Neutrophil (primary cell): ENCODE results near the gene DNAH7.

Experiments used
- H3K27ac ChIP-seq: fragments of 200-600 bp; sonication (generic); 2 replicates; pipeline ENCODE4 v1.5.1; 2016; ENCODE audit warnings: mild to moderate bottlenecking, moderate library complexity
- H3K27me3 ChIP-seq: fragments of 200-600 bp; sonication (generic); 2 replicates; pipeline ENCODE4 v1.6.0; 2016; ENCODE audit warnings: mild to moderate bottlenecking
- H3K36me3 ChIP-seq: fragments of 200-600 bp; sonication (generic); 2 replicates; pipeline ENCODE4 v1.5.1; 2017
- H3K4me1 ChIP-seq, 2 experiments: fragments of 200-600 bp in 1 of 2; sonication (generic) in 1 of 2; 1 replicate in 1 of 2; 2 replicates in 1 of 2; pipeline versions ENCODE4 v1.5.1 to v1.6.1; 2013 to 2016; ENCODE audit warnings: low read depth in 1 of 2, low read length in 1 of 2, mild to moderate bottlenecking in 1 of 2, moderate library complexity in 1 of 2; ENCODE audit not compliant: control insufficient read depth in 1 of 2, insufficient read depth in 1 of 2
- H3K4me3 ChIP-seq, 2 experiments: fragments of 200-600 bp in 1 of 2; sonication (generic) in 1 of 2; 1 replicate in 1 of 2; 2 replicates in 1 of 2; pipeline ENCODE4 v1.5.1; 2013 to 2016; ENCODE audit warnings: low read depth in 1 of 2, low read length in 1 of 2, mild to moderate bottlenecking in 1 of 2, moderate library complexity in 1 of 2
- H3K9me3 ChIP-seq: fragments of 200-600 bp; sonication (generic); 2 replicates; pipeline ENCODE4 v1.5.1; 2016
- CTCF ChIP-seq: fragments of 200-600 bp; sonication (generic); IDR thresholded peaks from 2 replicates; pipeline ENCODE4 v1.5.1; 2016; ENCODE audit warnings: antibody characterized with exemption

The DNAH7 gene

GRCh38 chr2:195910570-195910969 lies 158.1 kb downstream of the DNAH7 start:
- Histone ChIP-seq H3K4me3 (no peak overlapping the region), H3K27ac (no peak overlapping the region), H3K4me1 (no peaks in the 10 kb centered on the region), H3K9me3 (no peaks in the 10 kb centered on the region), H3K36me3 (no peaks in the 10 kb centered on the region), H3K27me3 (no peaks in the 10 kb centered on the region)
- no peak for TF ChIP-seq CTCF

DNA sequence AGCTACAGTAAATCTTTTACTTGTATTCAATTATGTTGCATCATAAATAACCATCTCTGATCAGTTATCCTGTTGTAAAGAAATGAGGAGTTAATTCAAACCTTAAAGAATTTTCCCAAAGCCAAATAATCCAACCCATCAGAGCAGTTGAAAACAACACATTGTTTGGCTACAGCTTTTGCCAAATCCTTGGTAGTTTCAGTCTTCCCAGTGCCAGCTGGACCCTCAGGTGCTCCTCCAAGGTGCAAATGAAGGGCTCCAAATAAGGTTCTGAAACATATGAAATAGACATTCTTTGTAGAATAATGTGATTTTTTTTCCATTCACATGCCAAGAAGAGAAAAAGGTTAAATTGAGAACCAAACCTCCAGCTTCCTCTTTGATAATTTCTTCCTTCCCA lies 158.7 kb downstream of the DNAH7 start:
- H3K27ac ChIP-seq: no peak overlapping the region
- H3K9me3 ChIP-seq: no peaks in the 10 kb centered on the region
- no peak for TF ChIP-seq CTCF
- no peaks in the 10 kb centered on the region for H3K36me3 ChIP-seq
- H3K4me3 ChIP-seq: no peak overlapping the region
- H3K4me1 ChIP-seq: no peaks in the 10 kb centered on the region
- H3K27me3 ChIP-seq: no peaks in the 10 kb centered on the region

- Histone ChIP-seq H3K36me3 (no peaks in the 10 kb centered on the region), H3K4me3 (no peak overlapping the region), H3K27ac (no peak overlapping the region), H3K27me3 (no peaks in the 10 kb centered on the region), H3K9me3 (no peaks in the 10 kb centered on the region), H3K4me1 (no peaks in the 10 kb centered on the region)
- TF ChIP-seq CTCF: no peak
These were observed 161.2 kb downstream of the DNAH7 start for GRCh38 chr2:195907474-195907873.

DNA sequence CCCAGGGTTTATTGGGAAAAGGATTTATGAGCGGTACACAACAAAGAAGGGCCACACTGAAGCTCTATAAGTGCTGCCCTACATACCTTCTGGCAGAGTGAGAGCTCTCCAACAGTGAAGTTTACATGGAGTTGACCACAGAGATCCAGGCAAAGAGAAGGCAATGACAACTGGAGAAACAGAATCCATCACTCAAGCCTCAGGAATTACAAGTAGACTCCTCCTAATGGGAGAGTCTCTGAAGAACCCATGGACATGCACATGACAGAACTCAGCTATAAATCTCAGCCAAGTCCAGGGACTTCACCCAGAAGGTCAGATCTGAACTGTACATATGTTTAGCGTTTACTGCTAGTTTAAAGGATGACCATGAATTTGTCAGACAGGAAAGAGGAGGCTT lies 164.7 kb downstream of the DNAH7 start:
- Histone ChIP-seq H3K27ac (no peak overlapping the region), H3K4me1 (no peaks in the 10 kb centered on the region), H3K9me3 (no peaks in the 10 kb centered on the region), H3K36me3 (no peaks in the 10 kb centered on the region), H3K27me3 (no peaks in the 10 kb centered on the region), H3K4me3 (no peak overlapping the region)
- TF ChIP-seq CTCF: no peak

DNA sequence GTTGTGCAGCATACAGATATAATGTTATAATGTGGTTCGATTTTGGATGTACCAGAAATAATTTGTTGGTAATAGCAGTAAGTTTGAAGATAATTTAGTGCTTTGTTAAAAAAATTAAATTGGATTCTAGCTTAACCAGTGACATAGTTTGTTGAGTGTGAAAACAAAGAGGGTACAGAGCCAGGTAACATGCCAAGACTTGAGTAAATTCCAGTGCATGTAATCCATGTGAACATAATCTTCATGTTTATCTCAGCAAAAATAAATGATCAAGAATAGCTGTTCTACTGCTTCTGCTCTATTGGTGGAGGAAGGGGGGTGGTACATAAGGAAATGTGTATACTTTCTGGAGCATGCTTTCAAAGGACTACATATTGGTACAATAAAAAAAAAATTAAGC lies 165.8 kb downstream of the DNAH7 start:
- H3K4me3 ChIP-seq: no peak overlapping the region

More for the DNA sequence above, 165.8 kb downstream of the DNAH7 start:
- Histone ChIP-seq H3K9me3 (no peaks in the 10 kb centered on the region), H3K27me3 (no peaks in the 10 kb centered on the region), H3K27ac (no peak overlapping the region), H3K4me1 (no peaks in the 10 kb centered on the region), H3K36me3 (no peaks in the 10 kb centered on the region)
- TF ChIP-seq CTCF: no peak
